ENCODE results near the gene DDX54. TPM values are rescaled to one million over a fixed set of nuclear protein-coding genes. Genes with fewer than 3 reads are reported as not detected.
"Not testable (repeated sequence)": the region's sequence is repeated elsewhere in the genome, so short reads cannot be mapped to it uniquely, and the experiment has no call there.

DDX54 gene
- total RNA-seq, 4 donors from 2014 or later = 42.4 to 67.0 (median 51.8) TPM

GRCh38 chr12:113128802-113129663, 56.2 kb downstream of the DDX54 start:
- TF ChIP-seq CTCF (IDR thresholded peaks at IDR 0.05) = no peak
- ATAC-seq (ENCODE audit: low FRiP score) (no peak), DNase-seq (ENCODE audit: low spot score) (no peak)

- ATAC-seq (ENCODE audit: low FRiP score) (no peak), DNase-seq (ENCODE audit: low spot score) (no peak)
- no peak for TF ChIP-seq CTCF (IDR thresholded peaks at IDR 0.05)
These were observed 57.5 kb downstream of the DDX54 start for GRCh38 chr12:113127791-113128199.

- ATAC-seq (ENCODE audit: low FRiP score) (no peak), DNase-seq (ENCODE audit: low spot score) (no peak)
These were observed 64.5 kb downstream of the DDX54 start for GRCh38 chr12:113120670-113121370.

GRCh38 chr12:113119980-113120669, 65.2 kb downstream of the DDX54 start:
- DNase-seq (ENCODE audit: low spot score) (no peak), ATAC-seq (ENCODE audit: low FRiP score) (no peak)
- no peak for TF ChIP-seq CTCF (IDR thresholded peaks at IDR 0.05)

More at GRCh38 chr12:113120670-113121370, 64.5 kb downstream of the DDX54 start:
- no peak for TF ChIP-seq CTCF (IDR thresholded peaks at IDR 0.05)

GRCh38 chr12:113118142-113118541, 67.1 kb downstream of the DDX54 start:
- ATAC-seq (ENCODE audit: low FRiP score) = no peak
- no peak for DNase-seq (ENCODE audit: low spot score)
- no peak for TF ChIP-seq CTCF (IDR thresholded peaks at IDR 0.05)

GRCh38 chr12:113117684-113118083, 67.6 kb downstream of the DDX54 start:
- ATAC-seq (ENCODE audit: low FRiP score); DNase-seq (ENCODE audit: low spot score): not testable (repeated sequence)

GRCh38 chr12:113116875-113117274, 68.4 kb downstream of the DDX54 start:
- ATAC-seq (ENCODE audit: low FRiP score) (no peak), DNase-seq (ENCODE audit: low spot score) (no peak)
- TF ChIP-seq CTCF (IDR thresholded peaks at IDR 0.05) = no peak
